DMS79 treated with DMSO at 0.1 percent for 48 hours (cell line): ENCODE measurements around the gene SMIM13.

Source experiments
- DNase-seq: peaks from one replicate; lab custom pipeline; 2025; lab: John Stamatoyannopoulos, UW

Gene SMIM13

GRCh38 chr6:11093626-11094410 is at the start of gene SMIM13:
TSS of gene SMIM13 (plus strand) at chr6:11093834. CDS start at chr6:11094314, 480 bp downstream.
- DNase-seq, result peak; percentile 86

- no peak for DNase-seq
Observed at GRCh38 chr6:11043961-11044711, 49.5 kb upstream of the SMIM13 start, which contains the start of gene ELOVL2. TSS of gene ELOVL2 (minus strand) at chr6:11044305. CDS start at chr6:11044230, 75 bp downstream.

GRCh38 chr6:11044712-11045167 is 48.9 kb upstream of the SMIM13 start:
- no peak for DNase-seq

GRCh38 chr6:11050731-11051130 is 42.9 kb upstream of the SMIM13 start:
- no peak for DNase-seq

- DNase-seq, result no peak
Observed at GRCh38 chr6:11053307-11053706, 40.3 kb upstream of the SMIM13 start.

GRCh38 chr6:11054722-11055121 is 38.9 kb upstream of the SMIM13 start:
- DNase-seq, result no peak

- no peak for DNase-seq
Observed at GRCh38 chr6:11055127-11055627, 38.5 kb upstream of the SMIM13 start.

- no peak for DNase-seq
Observed at GRCh38 chr6:11056871-11057270, 36.8 kb upstream of the SMIM13 start.

- DNase-seq, result no peak
Observed at GRCh38 chr6:11058406-11058805, 35.2 kb upstream of the SMIM13 start.

- no peak for DNase-seq
Observed at GRCh38 chr6:11062083-11062482, 31.6 kb upstream of the SMIM13 start.

- no peak for DNase-seq
Observed at GRCh38 chr6:11062715-11063114, 30.9 kb upstream of the SMIM13 start.

GRCh38 chr6:11064836-11065235 is 28.8 kb upstream of the SMIM13 start:
- DNase-seq, result no peak

- no peak for DNase-seq
Observed at GRCh38 chr6:11065436-11066202, 28.0 kb upstream of the SMIM13 start.

- no peak for DNase-seq
Observed at GRCh38 chr6:11066505-11067347, 26.9 kb upstream of the SMIM13 start.

- DNase-seq, result peak; percentile 8
Observed at GRCh38 chr6:11067348-11067747, 26.3 kb upstream of the SMIM13 start.

- no peak for DNase-seq
Observed at GRCh38 chr6:11069760-11070159, 23.9 kb upstream of the SMIM13 start.

GRCh38 chr6:11072101-11072500 is 21.5 kb upstream of the SMIM13 start:
- no peak for DNase-seq

- no peak for DNase-seq
Observed at GRCh38 chr6:11076540-11076939, 17.1 kb upstream of the SMIM13 start.

GRCh38 chr6:11078266-11078665 is 15.4 kb upstream of the SMIM13 start:
- no peak for DNase-seq

GRCh38 chr6:11080296-11080695 is 13.3 kb upstream of the SMIM13 start:
- no peak for DNase-seq

- DNase-seq, result no peak
Observed at GRCh38 chr6:11083491-11083890, 10.1 kb upstream of the SMIM13 start.
